CD4-positive, alpha-beta T cell treated with Interleukin-12 subunit alpha and Interleukin-12 subunit beta, for 1 hour (primary cell): ENCODE data around the gene GP1BB.

Experiments used
- DNase-seq: peaks from one replicate; pipeline ENCODE4 v3.0.0-alpha.2; 2020

The GP1BB gene

DNA sequence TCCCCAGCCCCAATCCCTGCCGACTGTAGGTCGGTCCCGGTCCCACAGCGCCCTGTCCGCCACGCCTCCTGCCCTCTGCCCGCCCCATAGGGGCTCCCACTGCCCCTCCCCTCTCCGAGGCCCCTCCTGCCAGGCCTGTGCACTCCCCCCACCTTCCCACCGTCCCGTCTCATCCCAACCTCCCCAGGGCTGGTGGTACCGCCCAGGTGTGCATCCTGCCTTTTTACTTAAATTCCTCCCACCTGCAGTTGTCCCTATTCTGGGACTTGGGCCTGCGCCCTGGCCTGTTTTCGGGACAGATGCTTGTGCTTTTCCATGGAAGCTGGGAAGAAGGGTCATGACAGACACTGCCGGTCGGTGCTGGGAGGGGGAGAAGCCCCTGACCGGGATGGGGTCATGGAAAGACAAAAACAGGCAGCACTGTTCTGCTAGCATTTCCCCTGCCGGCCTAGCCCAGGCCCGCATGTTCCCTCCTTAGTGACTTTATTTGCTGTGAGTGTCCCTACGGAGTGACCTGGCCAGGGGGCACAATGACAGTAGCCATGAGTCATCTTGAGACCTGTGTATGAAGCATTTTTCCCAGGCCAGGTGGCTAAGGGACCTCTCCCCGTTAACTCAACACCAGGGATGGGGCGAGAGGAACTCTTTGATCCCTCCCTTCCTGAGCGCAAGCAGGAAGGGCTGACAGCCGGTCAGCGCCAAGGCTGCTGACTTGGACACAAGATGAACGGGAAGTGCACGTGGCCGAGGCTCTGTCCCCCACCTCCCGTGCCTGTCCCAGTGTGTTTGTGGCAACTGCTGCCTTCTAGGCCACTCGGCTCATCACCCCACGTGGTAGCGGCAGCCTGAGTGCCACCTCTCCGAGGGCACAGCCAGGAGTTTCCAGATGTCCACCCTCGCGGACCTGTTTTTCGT lies 44.3 kb downstream of the GP1BB start:
- no peak for DNase-seq

DNA sequence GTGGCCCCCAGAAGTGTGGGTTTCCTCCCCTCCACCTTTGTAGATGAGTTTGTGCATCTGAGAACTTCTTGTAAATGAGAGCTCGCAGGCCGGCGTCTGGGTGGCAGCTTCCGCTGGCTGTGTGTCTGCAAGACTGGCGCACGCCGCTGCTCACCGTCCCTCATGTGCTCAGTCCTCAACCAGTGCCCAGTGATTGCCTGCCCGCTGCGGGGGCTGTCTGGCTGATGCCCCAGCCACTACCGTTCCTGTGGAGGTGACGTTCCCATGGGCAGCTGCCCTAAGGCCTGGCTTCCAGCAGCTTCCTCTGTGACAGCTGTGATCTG lies 46.0 kb downstream of the GP1BB start:
- DNase-seq, result no peak

DNA sequence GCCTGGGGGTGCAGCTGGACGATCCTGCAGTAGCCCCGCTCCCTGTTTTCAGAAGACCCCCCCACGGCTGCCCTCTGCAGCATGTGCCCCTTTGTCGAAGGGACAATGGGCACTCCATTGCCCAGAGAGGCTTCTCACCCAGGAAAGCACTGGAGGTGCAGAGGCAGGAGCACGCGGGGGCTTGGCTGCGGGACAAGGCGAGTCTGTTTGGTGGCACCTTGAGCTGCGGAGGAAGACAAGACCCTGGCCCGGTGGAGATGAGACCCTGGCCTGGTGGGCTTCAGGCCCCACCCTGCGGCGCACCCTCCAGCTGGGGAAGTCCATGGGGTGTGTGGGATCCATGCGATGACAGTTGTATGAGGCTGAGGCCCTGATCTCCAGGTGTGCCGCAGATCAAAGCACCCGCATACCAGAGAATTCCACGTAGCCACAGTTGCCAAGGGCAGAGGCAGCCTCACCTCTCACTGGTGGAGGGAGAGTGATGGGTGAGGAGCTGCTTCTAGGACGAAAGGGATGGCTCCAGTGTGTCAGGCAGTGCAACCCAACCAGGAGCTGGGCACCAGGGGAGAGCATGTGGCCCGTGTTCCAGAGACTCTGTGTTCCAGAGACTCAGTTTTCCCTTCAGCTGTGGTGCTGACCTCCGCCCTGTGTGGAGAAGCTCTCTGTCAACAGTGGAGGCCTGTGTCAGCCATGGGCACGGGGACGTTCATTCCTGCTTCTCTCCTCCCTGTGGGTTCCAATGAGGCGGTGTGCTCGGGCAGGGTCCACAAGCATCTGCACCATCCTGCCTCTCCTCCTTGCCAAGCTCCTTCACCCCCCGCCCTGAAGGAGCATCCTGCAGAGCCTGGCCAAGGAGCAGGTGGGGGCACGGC lies 47.2 kb downstream of the GP1BB start:
- DNase-seq, result no peak

DNA sequence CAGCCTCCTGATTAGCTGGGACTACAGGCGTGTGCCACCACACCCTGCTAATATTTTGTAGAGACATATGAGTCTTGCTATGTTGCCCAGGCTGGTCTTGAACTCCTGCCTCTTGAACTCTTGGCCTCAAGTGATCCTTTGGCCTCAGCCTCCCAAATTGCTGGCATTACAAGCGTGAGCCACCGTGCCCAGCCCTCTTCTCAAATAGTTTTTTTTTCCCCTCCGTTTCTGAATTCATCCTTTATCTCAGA lies 49.0 kb downstream of the GP1BB start:
- DNase-seq, result no peak

DNA sequence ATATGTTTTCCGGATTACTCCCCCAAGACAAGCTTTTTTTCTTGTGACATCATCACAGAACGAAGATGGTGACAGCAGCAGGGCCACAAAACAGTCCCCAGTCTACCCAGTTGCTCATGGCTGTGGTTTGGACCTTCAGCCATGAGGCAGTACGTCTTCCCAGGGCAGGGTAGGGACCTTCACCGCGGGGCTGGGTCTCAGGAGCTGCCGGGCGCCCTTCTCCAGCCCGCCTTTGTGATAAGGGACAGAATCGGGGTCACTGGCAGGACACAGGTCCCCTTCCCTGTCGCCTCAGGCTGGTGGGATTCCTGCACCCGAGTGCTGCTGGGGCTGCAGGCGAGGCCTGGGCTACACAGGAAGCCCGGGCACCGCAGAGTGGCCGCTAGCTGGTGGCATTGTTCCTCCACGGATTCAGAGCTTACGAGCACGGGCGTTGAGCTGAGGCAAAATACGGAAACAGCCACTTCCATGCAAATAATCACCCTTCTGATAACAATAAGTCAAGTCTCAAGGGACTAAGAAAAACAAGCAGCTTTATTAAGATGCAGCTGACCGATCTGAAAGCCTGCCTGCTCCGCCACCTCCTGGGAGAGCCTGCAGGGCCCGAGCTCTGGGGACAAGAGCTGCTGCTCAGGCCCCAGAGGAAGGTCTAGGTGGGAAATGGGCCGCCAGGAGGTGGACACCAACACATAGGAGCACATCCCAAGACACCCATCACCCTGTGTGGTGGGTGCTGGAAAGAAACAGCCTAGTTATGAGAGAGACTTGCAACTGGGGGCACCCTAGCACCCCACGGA lies 49.5 kb downstream of the GP1BB start:
- DNase-seq, result no peak

DNA sequence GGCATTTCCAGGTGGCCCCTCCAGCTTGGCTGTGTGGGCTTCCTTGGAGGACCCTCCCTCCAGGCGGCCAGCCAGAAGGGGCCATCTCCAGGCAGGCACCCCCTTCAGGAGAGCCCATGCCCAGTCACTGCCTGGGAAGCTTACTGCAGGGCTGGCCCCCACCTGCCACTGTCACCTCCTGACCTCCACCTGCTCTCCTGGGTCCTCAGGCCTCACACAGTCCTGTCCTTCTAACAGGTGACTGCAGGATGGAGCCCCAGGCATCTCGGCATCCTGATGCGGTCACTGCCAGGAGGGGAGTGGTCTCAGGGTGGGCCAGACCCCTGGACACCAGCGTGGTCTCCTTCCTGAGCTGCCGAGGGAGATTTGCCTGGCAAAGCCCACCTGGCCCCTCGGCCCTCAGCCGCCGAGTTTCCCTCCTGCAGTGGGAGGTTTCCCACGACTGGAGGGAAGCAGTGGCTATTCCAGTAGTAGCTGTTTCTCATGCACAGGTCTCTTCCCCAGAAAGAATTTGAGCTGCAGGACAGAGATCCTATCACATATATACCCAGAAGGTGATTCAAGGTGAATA lies 50.2 kb downstream of the GP1BB start:
- DNase-seq, result no peak
